Testis (tissue), 5 donors: ENCODE measurements around the gene SHB. TPM values are rescaled to one million over a fixed set of nuclear protein-coding genes. Genes with fewer than 3 reads are reported as not detected.

Source experiments
- DNase-seq: peaks from one replicate; pipeline ENCODE4 v3.0.0-alpha.2; 2019
- H3K27ac ChIP-seq, 2 donors: fragments of 200-600 bp; sonication (generic); one replicate each; pipeline ENCODE4 v1.5.1; 2019
- H3K27me3 ChIP-seq: fragments of 200-600 bp; sonication (generic); one replicate; pipeline ENCODE4 v1.5.1; 2019
- H3K36me3 ChIP-seq: fragments of 200-600 bp; sonication (generic); one replicate; pipeline ENCODE4 v1.5.1; 2017; ENCODE audit warnings: low read depth; ENCODE audit errors: missing control alignments
- H3K4me1 ChIP-seq: fragments of 200-600 bp; sonication (generic); one replicate; pipeline ENCODE4 v1.5.1; 2019
- H3K4me3 ChIP-seq, 2 donors: fragments of 200-600 bp; sonication (generic); one replicate each; pipeline ENCODE4 v1.5.1; 2017 to 2019
- H3K9me3 ChIP-seq: fragments of 200-600 bp; sonication (generic); one replicate; pipeline ENCODE4 v1.5.1; 2017
- POLR2A ChIP-seq: fragments of 450-650 bp; IDR thresholded peaks from one replicate; pipeline ENCODE4 v1.6.1; 2017; ENCODE audit warnings: antibody characterized with exemption, mild to moderate bottlenecking, moderate library complexity
- WGBS, 2 donors: methylation state at CpG; one replicate each; pipeline ENCODE4 v1.1.5; 2018; 5-methylcytosine and 5-hydroxymethylcytosine counted together
- intact Hi-C: fragments of 100-400 bp; cut with DNase I; formaldehyde crosslinking; loops from one replicate; pipeline ENCODE4 v1.15.1; 2023; ENCODE audit warnings: low total_unique reads
- long read RNA-seq, 2 donors: transcript quantifications; one replicate each; lab custom pipeline, GENCODE V29; 2026
- polyA plus RNA-seq: library from polyadenylated mRNA; stranded (reverse); fragments of 350-450 nt; fragmentation: Illumina TruSeq; extraction: RNeasy Lipid Tissue Mini Kit (QIAGEN cat#74804); gene quantifications from one replicate; pipeline ENCODE4 v1.2.3, GENCODE V29; 2014; ENCODE audit warnings: low read depth, low replicate concordance; ENCODE audit not compliant: insufficient read depth
- total RNA-seq, 2 donors: library from RNA; depleted of rRNA; stranded (reverse); fragments of >200 nt; gene quantifications; one replicate each; pipeline ENCODE4 v1.2.3, GENCODE V29; 2016
- TF ChIP-seq, protein P1 (sequence below), 3 experiments: fragments of 450-650 bp in 2 of 3; fragments of 200-600 bp in 1 of 3; sonication (generic) in 1 of 3; IDR thresholded peaks; one replicate each; pipeline ENCODE4 v1.5.1; 2016 to 2019; ENCODE audit warnings: antibody characterized with exemption in 3 of 3, mild to moderate bottlenecking in 2 of 3, moderate library complexity in 1 of 3

The SHB gene, protein sequence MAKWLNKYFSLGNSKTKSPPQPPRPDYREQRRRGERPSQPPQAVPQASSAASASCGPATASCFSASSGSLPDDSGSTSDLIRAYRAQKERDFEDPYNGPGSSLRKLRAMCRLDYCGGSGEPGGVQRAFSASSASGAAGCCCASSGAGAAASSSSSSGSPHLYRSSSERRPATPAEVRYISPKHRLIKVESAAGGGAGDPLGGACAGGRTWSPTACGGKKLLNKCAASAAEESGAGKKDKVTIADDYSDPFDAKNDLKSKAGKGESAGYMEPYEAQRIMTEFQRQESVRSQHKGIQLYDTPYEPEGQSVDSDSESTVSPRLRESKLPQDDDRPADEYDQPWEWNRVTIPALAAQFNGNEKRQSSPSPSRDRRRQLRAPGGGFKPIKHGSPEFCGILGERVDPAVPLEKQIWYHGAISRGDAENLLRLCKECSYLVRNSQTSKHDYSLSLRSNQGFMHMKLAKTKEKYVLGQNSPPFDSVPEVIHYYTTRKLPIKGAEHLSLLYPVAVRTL
- total RNA-seq (10 to 100 TPM; 21.2 to 22.3 TPM), polyA plus RNA-seq (8.6 TPM)
- long read RNA-seq, donor 1, partial matches to known transcripts = 0 of 3 reads
- long read RNA-seq, donor 1, other reads (novel, unspliced or antisense) = 0 of 3 reads
- long read RNA-seq, donor 2, partial matches to known transcripts = 0 of 3 reads
- long read RNA-seq, donor 2, other reads (novel, unspliced or antisense) = 0 of 3 reads

DNA sequence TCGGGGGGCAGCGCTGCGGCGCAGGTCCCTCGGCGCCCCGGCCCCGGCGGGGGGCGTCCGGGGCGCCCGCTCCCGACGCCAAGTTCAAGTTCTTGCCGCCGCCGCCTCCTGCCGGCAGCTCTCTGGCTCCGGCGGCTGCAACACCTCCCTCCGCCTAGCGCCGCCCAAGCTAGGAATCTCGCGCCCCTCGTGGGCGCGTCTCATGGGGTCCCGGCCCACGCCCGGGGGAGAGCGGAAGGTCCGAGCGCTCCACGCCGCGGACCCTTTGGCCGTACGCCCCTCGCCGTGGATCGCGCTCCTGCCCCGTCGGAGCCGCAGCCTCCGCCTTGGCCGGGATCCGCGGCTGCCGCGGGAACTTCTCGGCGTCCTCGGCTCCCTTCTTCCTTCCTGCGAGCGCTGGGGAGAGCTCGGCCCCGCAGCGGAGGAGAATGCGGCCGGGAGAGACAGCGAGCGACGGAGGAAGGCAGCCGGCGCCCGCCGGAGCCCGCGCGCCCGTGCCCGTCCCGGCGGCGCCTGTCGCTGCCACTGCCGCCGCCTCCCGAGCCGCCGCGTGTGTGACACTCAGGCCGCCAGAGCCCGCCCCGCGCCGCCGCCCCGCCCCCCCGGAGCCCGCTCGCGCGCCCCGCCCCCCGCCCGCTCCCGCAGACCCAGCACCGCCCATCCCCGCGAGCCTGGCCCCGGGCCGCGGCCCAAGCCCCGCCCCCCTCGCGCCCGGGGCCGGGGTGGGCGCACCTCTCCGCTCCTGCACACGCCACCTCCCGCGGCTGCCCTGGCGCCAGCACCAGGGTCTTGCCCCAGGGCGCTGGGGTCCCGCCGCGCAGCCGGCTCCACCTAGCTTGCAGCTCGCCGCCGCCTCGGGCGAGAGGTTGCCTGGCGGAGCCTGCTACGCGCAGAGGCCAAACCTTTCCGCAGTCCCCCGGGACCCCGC lies at the start of gene SHB:
Gene SHB, minus strand, starts transcription at position 527 of the 928 bp plus-strand sequence. CDS start 582 bp downstream, outside the sequence.
- DNase-seq = peak; percentile 82
- no peaks in the 10 kb centered on the region for H3K27me3 ChIP-seq
- no peak for TF ChIP-seq POLR2A
- TF ChIP-seq, protein P1, sequence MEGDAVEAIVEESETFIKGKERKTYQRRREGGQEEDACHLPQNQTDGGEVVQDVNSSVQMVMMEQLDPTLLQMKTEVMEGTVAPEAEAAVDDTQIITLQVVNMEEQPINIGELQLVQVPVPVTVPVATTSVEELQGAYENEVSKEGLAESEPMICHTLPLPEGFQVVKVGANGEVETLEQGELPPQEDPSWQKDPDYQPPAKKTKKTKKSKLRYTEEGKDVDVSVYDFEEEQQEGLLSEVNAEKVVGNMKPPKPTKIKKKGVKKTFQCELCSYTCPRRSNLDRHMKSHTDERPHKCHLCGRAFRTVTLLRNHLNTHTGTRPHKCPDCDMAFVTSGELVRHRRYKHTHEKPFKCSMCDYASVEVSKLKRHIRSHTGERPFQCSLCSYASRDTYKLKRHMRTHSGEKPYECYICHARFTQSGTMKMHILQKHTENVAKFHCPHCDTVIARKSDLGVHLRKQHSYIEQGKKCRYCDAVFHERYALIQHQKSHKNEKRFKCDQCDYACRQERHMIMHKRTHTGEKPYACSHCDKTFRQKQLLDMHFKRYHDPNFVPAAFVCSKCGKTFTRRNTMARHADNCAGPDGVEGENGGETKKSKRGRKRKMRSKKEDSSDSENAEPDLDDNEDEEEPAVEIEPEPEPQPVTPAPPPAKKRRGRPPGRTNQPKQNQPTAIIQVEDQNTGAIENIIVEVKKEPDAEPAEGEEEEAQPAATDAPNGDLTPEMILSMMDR (IDR thresholded peaks at IDR 0.05) = peak in 1 of 3 experiments; percentile 22
- H3K4me1 ChIP-seq = no peaks in the 10 kb centered on the region
- H3K27ac ChIP-seq = peak within 1 kb of the TSS; percentile 72 to 83
- 0 to 1% methylated on average over 6 to 88 of the region's 134 CpGs for WGBS, 2 donors
- H3K36me3 ChIP-seq = no peaks in the 10 kb centered on the region
- H3K4me3 ChIP-seq = peak within 1 kb of the TSS; percentile 69 to 72
- intact Hi-C loops = loop anchor here (10.0 kb wide), 1 partner anchor 154 kb away; no protein-coding TSS in a partner anchor
- no peaks in the 10 kb centered on the region for H3K9me3 ChIP-seq

- Histone ChIP-seq H3K4me1 (no peaks in the 10 kb centered on the region), H3K9me3 (no peaks in the 10 kb centered on the region), H3K36me3 (no peaks in the 10 kb centered on the region), H3K4me3 (no peak overlapping the region), H3K27me3 (no peaks in the 10 kb centered on the region), H3K27ac (no peak overlapping the region)
- no peak for TF ChIP-seq POLR2A
- TF ChIP-seq, protein P1 (IDR thresholded peaks at IDR 0.05) = no peak
- 54 to 78% methylated on average over 3 to 5 of the region's 5 CpGs for WGBS, 2 donors
- no peak for DNase-seq
- intact Hi-C loops = no loop called here
Measured at GRCh38 chr9:38117651-38118050, 48.6 kb upstream of the SHB start.

DNA sequence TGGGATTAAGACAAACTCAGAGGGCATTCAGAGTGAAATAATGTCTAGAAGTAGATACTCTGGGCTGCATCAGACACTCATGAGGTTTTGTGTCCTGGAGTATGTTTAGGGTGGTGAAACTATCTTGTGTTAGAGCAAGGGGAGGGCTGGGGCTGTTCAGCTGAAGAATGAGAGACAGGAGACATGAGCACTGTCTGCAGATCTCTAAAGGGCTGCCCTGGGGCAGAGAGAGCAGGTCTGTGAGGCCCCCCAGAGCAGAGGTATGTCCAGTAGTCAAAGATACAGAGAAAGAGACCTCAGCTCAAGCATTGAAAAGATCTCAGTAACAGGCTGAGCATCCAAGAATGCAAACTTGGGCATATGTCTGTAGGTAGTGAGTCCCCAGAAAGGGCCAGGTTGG lies 45.9 kb upstream of the SHB start:
- H3K4me3 ChIP-seq = no peak overlapping the region
- H3K36me3 ChIP-seq = no peaks in the 10 kb centered on the region
- no peak overlapping the region for H3K27ac ChIP-seq
- no peak for TF ChIP-seq POLR2A
- TF ChIP-seq, protein P1 (IDR thresholded peaks at IDR 0.05) = no peak
- intact Hi-C loops = no loop called here
- no peak for DNase-seq
- H3K4me1 ChIP-seq = no peaks in the 10 kb centered on the region
- no peaks in the 10 kb centered on the region for H3K27me3 ChIP-seq
- H3K9me3 ChIP-seq = no peaks in the 10 kb centered on the region

GRCh38 chr9:38112456-38112855 lies 43.4 kb upstream of the SHB start:
- Histone ChIP-seq H3K27ac (no peak overlapping the region), H3K27me3 (no peaks in the 10 kb centered on the region), H3K9me3 (no peaks in the 10 kb centered on the region), H3K4me3 (no peak overlapping the region), H3K4me1 (no peaks in the 10 kb centered on the region), H3K36me3 (no peaks in the 10 kb centered on the region)
- intact Hi-C loops = no loop called here
- no peak for DNase-seq
- no peak for TF ChIP-seq POLR2A
- TF ChIP-seq, protein P1 (IDR thresholded peaks at IDR 0.05) = no peak
- 73 to 97% methylated on average over 1 of the region's 1 CpG for WGBS, 2 donors
